HepG2 (cell line): Measurements from ENCODE around the gene PIP4K2C. TPM values are rescaled to one million over a fixed set of nuclear protein-coding genes. Genes with fewer than 3 reads are reported as not detected.

Experiments used
- ARID2 ChIP-seq: sonication (generic); formaldehyde crosslinking; IDR thresholded peaks from 2 replicates; pipeline ENCODE4 v1.8.1; 2022; ENCODE audit warnings: mild to moderate bottlenecking, missing genetic modification reagents, borderline replicate concordance
- ATF6 ChIP-seq: sonication (generic); formaldehyde crosslinking; conservative IDR thresholded peaks from 2 replicates; pipeline ENCODE4 v1.4.0; 2020; ENCODE audit warnings: missing genetic modification reagents
- CBX5 ChIP-seq: sonication (generic); formaldehyde crosslinking; IDR thresholded peaks from 2 replicates; pipeline ENCODE4 v1.4.0; 2020; ENCODE audit warnings: missing genetic modification reagents, borderline replicate concordance
- CEBPB ChIP-seq: IDR thresholded peaks from 2 replicates; pipeline ENCODE4 v1.6.1; 2011; ENCODE audit warnings: low read depth, low read length, improper control_type of control experiment, borderline replicate concordance
- KDM3A ChIP-seq: IDR thresholded peaks from 2 replicates; pipeline ENCODE4 v1.6.1; 2018; ENCODE audit warnings: low read depth, missing compliant biosample characterization
- MEIS1 ChIP-seq: sonication (generic); formaldehyde crosslinking; IDR thresholded peaks from 2 replicates; pipeline ENCODE4 v1.9.0; 2021; ENCODE audit warnings: mild to moderate bottlenecking, missing genetic modification reagents, moderate library complexity, borderline replicate concordance
- NCOA2 ChIP-seq: sonication (generic); formaldehyde crosslinking; IDR thresholded peaks from 2 replicates; pipeline ENCODE4 v1.8.0; 2022; ENCODE audit warnings: inconsistent platforms
- NKX3-1 ChIP-seq: sonication (generic); formaldehyde crosslinking; IDR thresholded peaks from 2 replicates; pipeline ENCODE4 v1.5.0; 2020; ENCODE audit warnings: missing genetic modification reagents
- RBFOX2 ChIP-seq: fragments of 200-400 bp; formaldehyde crosslinking; IDR thresholded peaks from 2 replicates; pipeline ENCODE4 v1.6.1; 2017; ENCODE audit warnings: low read depth, mild to moderate bottlenecking, low read length
- SIN3A ChIP-seq: IDR thresholded peaks from 2 replicates; pipeline ENCODE4 v1.6.1; 2011; ENCODE audit warnings: low read depth, mild to moderate bottlenecking, control low read depth, low read length, borderline replicate concordance
- U2AF1 ChIP-seq: fragments of 200-400 bp; formaldehyde crosslinking; optimal IDR thresholded peaks from 2 replicates; pipeline ENCODE3; 2017; ENCODE audit warnings: mild to moderate bottlenecking, low read depth, low read length
- ZBTB7B ChIP-seq: sonication (generic); formaldehyde crosslinking; IDR thresholded peaks from 2 replicates; pipeline ENCODE4 v1.4.0; 2020; ENCODE audit warnings: missing genetic modification reagents
- ZNF234 ChIP-seq: sonication (generic); formaldehyde crosslinking; conservative IDR thresholded peaks from 2 replicates; pipeline ENCODE4 v1.5.1; 2020; ENCODE audit warnings: mild to moderate bottlenecking, missing genetic modification reagents
- ZNF7 ChIP-seq: IDR thresholded peaks from 2 replicates; pipeline ENCODE4 v1.6.1; 2016; ENCODE audit warnings: missing biosample characterization, missing genetic modification reagents
- polyA plus RNA-seq, 8 experiments: library from polyadenylated mRNA; depleted of rRNA in 3 of 8; stranded (reverse) in 7 of 8; unstranded in 1 of 8; fragments of >200 nt; fragmentation: Illumina TruSeq in 4 of 8; extraction: Trizol in 4 of 8; gene quantifications; 2 replicates each; pipeline versions ENCODE4 v1.2.1 to v1.2.3, GENCODE V29; 2011 to 2016; ENCODE audit warnings: low read depth in 4 of 8, missing spikeins in 1 of 8, mixed read lengths in 1 of 8; ENCODE audit not compliant: insufficient read depth in 1 of 8
- total RNA-seq, 5 experiments: library from RNA; depleted of rRNA; stranded (reverse); fragments of >200 nt; fragmentation: Illumina TruSeq; extraction: Trizol; gene quantifications; 2 replicates each; pipeline ENCODE4 v1.2.3, GENCODE V29; 2016; ENCODE audit warnings: low read depth in 1 of 5
- TF ChIP-seq, protein P1 (sequence below): sonication (generic); formaldehyde crosslinking; IDR thresholded peaks from 2 replicates; pipeline ENCODE4 v1.5.0; 2020; ENCODE audit warnings: missing genetic modification reagents
- TF ChIP-seq, protein P2 (sequence below): sonication (generic); formaldehyde crosslinking; IDR thresholded peaks from 2 replicates; pipeline ENCODE4 v1.4.0; 2020; ENCODE audit warnings: missing genetic modification reagents, borderline replicate concordance
- TF ChIP-seq, protein P3 (sequence below): sonication (generic); formaldehyde crosslinking; IDR thresholded peaks from 2 replicates; pipeline ENCODE4 v1.4.0; 2020; ENCODE audit warnings: missing genetic modification reagents, borderline replicate concordance

PIP4K2C gene
- total and polyA plus RNA-seq, 2 of the 13 experiments (the other 11 are each of a cell fraction or from before 2014, with no cell fraction given): 23.3 to 26.4 TPM

DNA sequence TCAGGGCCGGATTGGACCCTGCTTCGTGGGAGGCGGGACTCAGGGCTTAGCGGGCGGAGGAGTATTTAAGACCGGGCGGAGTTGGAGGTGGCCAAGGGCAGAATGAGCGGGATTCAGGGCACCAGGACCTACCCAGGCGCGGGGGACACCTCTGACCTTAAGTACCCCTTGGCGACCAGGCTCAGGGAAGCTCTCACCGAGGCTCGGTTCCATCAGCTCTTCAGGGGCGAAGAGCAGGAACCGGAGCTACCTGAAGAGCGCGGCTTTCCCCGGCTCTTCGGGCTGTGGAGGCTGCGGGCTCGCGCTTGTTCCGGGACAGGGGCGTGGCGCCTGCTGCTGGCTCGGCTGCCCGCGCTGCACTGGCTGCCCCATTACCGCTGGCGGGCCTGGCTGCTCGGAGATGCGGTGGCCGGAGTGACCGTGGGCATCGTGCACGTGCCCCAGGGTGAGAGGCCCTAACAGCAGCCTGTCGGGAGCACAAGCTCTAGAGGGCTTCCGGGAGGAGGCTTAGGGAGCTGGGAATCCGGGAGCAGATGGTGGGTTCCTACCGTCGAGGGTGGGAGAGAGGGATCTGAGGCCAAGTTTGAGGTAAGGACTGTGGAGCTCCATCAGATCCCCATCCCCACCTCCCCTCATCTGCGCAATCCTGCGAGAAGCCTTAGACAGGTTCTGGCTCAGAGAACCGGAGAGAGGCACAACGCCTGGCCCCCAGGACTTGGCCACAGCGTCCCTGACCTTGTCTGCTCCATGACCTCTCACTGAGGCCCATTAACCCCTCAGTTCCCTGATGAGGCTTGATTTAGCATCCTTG, 28.6 kb downstream of the PIP4K2C start (continued):
- TF ChIP-seq, protein P1, sequence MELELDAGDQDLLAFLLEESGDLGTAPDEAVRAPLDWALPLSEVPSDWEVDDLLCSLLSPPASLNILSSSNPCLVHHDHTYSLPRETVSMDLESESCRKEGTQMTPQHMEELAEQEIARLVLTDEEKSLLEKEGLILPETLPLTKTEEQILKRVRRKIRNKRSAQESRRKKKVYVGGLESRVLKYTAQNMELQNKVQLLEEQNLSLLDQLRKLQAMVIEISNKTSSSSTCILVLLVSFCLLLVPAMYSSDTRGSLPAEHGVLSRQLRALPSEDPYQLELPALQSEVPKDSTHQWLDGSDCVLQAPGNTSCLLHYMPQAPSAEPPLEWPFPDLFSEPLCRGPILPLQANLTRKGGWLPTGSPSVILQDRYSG (CRISPR knock-in tag): no peak
- TF ChIP-seq RBFOX2 (peak; percentile 60), ZBTB7B (0 out of 2 replicates have a peak, but pooled peaks have one; percentile 34), ZNF234 (CRISPR knock-in tag) (no peak), SIN3A (no peak), KDM3A (CRISPR knock-in tag) (no peak), MEIS1 (CRISPR knock-in tag) (no peak), NCOA2 (no peak), NKX3-1 (no peak), ARID2 (CRISPR knock-in tag) (no peak), ATF6 (no peak), ZNF7 (CRISPR knock-in tag) (no peak), U2AF1 (no peak), CBX5 (no peak), CEBPB (no peak)
- TF ChIP-seq, protein P2, sequence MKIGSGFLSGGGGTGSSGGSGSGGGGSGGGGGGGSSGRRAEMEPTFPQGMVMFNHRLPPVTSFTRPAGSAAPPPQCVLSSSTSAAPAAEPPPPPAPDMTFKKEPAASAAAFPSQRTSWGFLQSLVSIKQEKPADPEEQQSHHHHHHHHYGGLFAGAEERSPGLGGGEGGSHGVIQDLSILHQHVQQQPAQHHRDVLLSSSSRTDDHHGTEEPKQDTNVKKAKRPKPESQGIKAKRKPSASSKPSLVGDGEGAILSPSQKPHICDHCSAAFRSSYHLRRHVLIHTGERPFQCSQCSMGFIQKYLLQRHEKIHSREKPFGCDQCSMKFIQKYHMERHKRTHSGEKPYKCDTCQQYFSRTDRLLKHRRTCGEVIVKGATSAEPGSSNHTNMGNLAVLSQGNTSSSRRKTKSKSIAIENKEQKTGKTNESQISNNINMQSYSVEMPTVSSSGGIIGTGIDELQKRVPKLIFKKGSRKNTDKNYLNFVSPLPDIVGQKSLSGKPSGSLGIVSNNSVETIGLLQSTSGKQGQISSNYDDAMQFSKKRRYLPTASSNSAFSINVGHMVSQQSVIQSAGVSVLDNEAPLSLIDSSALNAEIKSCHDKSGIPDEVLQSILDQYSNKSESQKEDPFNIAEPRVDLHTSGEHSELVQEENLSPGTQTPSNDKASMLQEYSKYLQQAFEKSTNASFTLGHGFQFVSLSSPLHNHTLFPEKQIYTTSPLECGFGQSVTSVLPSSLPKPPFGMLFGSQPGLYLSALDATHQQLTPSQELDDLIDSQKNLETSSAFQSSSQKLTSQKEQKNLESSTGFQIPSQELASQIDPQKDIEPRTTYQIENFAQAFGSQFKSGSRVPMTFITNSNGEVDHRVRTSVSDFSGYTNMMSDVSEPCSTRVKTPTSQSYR (CRISPR knock-in tag): no peak
- TF ChIP-seq, protein P3, sequence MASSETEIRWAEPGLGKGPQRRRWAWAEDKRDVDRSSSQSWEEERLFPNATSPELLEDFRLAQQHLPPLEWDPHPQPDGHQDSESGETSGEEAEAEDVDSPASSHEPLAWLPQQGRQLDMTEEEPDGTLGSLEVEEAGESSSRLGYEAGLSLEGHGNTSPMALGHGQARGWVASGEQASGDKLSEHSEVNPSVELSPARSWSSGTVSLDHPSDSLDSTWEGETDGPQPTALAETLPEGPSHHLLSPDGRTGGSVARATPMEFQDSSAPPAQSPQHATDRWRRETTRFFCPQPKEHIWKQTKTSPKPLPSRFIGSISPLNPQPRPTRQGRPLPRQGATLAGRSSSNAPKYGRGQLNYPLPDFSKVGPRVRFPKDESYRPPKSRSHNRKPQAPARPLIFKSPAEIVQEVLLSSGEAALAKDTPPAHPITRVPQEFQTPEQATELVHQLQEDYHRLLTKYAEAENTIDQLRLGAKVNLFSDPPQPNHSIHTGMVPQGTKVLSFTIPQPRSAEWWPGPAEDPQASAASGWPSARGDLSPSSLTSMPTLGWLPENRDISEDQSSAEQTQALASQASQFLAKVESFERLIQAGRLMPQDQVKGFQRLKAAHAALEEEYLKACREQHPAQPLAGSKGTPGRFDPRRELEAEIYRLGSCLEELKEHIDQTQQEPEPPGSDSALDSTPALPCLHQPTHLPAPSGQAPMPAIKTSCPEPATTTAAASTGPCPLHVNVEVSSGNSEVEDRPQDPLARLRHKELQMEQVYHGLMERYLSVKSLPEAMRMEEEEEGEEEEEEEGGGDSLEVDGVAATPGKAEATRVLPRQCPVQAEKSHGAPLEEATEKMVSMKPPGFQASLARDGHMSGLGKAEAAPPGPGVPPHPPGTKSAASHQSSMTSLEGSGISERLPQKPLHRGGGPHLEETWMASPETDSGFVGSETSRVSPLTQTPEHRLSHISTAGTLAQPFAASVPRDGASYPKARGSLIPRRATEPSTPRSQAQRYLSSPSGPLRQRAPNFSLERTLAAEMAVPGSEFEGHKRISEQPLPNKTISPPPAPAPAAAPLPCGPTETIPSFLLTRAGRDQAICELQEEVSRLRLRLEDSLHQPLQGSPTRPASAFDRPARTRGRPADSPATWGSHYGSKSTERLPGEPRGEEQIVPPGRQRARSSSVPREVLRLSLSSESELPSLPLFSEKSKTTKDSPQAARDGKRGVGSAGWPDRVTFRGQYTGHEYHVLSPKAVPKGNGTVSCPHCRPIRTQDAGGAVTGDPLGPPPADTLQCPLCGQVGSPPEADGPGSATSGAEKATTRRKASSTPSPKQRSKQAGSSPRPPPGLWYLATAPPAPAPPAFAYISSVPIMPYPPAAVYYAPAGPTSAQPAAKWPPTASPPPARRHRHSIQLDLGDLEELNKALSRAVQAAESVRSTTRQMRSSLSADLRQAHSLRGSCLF (CRISPR knock-in tag): no peak
